ENCODE data around the gene SGPP1. TPM values are rescaled to one million over a fixed set of nuclear protein-coding genes. Genes with fewer than 3 reads are reported as not detected.
"Not testable (repeated sequence)": the region's sequence is repeated elsewhere in the genome, so short reads cannot be mapped to it uniquely, and the experiment has no call there.

Gene SGPP1
- total RNA-seq, 1 experiment from 2014 or later = 29.2 TPM

DNA sequence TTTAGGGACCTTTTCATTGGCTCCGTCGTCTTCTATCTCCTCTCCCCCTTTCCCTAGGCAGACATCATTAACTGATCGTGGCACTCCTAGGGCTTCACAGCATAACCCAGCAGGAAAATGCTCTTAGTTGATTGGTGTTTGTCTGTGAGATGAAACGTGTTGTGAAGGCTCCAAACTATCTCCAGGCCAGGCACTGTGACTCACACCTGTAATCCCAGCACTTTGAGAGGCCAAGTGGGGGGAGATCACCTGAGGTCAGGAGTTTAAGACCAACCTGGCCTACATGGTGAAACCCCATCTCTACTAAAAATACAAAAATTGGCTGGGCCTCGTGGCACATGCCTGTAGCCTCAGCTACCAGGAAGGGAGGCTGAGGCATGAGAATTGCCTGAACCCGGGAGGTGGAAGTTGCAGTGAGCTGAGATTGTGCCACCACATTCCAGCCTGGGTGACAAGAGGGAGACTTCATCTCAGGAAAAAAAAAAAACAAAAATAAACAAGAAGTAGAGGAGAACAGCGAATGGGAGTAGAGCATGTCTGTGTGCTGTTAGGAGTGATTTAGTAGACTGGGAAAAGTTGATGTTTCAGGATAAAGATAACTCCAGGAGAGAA, 53.9 kb downstream of the SGPP1 start:
- no peak for DNase-seq (ENCODE audit: low read depth)

DNA sequence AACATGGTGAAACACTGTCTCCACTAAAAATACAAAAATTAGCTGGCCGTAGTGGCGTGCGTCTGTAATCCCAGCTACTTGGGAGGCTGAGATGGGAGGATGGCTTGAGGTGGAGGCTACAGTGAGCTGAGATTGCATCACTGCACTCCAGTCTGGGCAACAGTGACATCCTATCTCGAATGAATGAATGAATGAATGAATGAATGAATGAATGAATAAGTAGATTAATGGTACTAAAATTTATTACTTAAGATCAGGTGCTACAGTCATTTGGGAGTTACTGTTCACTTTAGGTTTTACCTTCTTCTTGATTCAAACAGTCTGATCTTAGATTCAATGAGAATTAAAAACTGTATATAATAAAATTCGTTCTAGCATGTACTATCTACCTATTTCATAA, 54.6 kb downstream of the SGPP1 start:
- no peak for DNase-seq (ENCODE audit: low read depth)

DNA sequence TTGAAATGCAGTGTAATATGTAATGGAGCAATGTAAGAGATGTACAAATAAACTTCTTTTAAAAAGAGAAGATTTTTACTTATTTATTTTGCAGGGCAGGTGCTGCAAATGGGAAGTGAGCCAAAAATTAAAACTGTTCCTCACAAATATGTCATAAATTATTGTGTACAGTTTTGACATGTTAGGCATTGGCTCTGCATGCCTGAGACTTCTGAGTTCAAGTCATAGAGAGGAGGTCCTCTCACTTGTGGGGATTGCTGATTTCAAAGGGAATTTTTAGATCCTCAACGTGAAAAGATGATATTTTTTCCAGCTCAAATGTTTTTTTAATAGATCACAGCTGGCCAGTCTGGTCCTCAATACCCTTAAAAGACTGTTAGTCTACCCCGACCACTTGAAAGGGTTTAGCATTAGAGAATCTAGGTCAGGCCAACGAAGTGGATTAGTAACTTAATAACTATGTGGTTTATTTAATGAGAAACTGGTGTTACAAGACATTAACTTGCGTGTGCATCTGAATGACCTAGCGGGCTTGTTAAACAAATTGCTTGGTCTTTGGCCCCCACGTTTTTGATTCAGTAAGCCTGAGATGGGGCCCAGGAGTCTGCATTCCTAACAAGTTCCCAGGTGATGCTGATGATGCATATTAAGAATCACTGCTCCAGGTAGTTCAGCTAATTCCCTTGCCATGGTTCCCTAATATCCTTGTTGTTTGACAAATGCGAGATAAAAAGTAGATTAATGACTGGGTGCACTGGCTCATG, 55.3 kb downstream of the SGPP1 start:
- DNase-seq (ENCODE audit: low read depth) = no peak

DNA sequence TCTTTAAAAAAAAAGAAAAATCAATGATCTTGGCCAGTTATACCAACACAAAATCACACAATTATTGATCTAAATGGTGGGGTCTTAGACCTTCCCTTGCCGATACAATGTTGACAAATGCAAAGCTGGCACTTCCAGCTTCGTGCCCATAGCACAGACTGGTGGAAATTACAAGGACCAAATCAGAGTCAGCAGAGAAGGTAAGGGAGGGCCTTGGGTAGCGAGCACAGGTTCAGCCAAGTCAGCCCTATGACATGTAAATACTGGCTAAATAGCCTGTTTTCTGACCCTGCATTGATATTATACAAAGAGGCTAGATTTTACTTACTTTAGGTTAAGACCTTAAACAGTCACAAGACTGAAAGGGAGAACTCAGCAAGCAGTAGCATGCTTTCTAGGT, 55.9 kb downstream of the SGPP1 start:
- no peak for DNase-seq (ENCODE audit: low read depth)

DNA sequence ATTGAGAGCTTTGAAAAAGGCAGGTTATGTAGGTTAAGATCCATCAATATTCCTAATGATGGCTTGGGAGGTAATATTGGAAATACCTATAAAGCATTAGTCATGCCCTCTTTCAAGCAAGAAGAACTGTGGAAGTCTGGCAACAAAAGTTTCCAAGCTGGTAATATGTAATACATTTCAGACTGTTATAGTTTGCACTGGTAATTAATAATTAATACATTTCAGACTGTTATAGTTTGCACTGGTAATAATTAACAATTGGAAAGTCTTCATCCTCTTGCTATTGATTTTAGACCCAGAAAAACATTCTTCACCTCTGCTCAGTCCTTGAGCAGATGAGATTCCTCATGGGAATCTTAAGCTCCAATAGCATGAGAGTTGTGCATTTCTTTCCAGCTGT, 57.2 kb downstream of the SGPP1 start:
- DNase-seq (ENCODE audit: low read depth) = no peak

DNA sequence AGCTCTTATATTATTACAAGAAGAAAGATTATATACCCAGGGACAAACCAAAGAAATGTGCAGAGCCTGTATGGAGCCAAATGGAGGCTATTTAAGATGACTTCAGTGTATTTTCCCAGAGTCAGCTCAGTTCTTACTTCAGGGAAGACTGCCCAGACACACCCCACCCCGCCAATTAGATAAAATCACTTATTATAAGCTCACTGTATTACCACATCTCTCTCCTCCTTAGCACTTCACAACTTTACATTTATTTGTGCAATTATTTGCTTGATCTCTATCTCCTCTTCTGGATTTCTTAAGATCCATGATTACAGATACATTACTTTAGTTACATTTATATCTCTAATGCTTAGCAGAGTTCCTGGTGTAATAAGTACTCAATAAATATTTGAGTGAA, 61.5 kb downstream of the SGPP1 start:
- DNase-seq (ENCODE audit: low read depth) = no peak

DNA sequence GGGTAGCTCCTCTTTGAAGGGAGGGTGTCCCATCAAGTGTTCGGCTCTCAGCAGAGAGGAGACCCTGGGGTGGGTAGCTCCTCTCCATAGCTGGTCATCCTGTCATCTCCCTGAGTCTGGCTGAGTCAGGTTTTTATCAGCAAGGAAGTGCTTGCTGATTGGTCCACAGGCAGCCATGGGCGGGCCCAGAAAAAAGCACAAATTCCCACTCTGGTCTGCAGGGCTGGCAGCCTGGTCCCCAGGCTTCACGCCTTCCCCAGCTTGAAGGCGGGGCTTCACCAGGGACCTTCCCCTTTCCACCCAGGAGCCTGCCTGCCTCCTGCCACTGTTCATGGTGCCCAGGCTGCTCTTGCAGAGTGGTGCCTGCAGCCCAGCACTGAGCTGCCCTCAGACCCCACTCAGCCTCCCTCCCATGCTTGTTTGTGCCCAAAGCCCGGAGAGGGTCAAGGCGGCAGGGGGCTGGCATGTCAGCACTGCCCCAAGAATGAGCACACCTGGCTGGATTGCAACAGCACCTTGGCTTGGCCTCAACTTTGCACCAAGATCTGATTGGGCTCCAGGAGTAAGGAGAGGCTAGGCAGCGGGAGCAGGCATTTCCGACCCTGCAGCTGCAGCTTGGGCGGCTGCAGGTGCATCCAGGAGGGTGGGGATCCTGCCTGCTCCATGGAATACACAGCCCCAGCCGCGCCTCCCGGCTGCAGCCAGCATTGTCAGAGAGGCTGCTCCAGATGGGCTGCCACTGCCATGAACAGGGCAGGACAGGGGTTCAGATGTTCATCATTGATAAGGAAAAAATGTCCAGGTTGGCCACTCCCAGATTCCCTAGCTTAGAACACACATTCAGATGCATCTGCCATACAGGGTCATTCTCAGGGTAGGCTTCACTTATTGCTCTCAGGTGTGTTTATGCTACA, 64.2 kb downstream of the SGPP1 start:
- DNase-seq (ENCODE audit: low read depth) = no peak

DNA sequence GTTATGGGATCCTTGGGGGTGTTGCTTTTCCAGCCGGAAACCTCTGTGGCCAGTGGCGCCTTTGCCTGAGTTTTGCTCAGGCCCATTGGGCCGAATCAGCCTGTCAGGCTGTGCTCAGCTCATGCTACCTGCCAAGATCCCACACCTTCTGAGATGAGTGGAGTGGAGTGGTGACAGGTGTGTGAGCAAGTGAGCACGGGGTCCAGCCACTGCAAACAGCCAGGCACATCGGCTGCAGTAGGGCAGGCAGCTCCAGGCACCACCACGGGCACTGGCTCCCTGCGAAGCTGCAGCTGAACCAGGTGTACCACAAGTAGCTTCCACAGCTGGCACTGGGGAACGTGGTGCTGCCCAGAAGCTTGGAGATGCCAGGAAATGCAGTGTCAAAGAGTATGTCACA, 65.1 kb downstream of the SGPP1 start:
- no peak for DNase-seq (ENCODE audit: low read depth)

DNA sequence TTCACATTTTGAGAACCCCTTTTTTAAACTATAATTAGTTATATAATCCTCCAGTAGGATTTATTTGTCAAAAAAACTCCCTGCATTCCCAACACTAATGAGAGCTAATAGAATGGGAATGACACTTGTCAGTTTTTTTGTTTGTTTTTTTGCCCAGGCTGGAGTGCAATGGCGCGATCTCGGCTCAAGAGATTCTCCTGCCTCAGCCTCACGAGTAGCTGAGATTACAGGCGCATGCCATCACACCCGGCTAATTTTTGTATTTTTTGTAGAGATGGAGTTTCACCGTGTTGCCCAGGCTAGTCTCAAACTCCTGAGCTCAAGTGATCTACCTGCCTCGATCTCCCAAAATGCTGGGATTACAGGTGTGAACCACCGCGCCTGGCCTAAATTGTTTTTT, 66.0 kb downstream of the SGPP1 start:
- DNase-seq (ENCODE audit: low read depth) = not testable (repeated sequence)

DNA sequence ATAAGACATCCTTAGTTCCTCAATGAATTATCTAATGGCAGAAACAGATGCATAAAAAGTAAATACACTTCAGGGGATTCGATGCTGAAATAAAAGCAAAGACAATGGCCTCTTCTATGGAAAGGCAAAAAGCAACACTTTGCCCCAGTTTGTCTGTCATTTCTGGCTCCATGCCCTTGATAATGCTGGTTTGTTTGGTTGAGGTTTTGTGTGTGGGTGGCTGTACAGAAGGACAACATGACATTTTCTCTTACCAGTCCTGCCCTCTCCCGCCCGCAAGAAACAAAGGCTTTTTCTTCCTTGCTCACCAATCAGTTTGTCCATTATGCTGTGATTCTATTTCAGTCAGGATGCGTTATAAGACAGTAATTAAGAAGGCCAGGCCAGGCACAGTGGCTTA, 68.1 kb downstream of the SGPP1 start:
- no peak for DNase-seq (ENCODE audit: low read depth)

DNA sequence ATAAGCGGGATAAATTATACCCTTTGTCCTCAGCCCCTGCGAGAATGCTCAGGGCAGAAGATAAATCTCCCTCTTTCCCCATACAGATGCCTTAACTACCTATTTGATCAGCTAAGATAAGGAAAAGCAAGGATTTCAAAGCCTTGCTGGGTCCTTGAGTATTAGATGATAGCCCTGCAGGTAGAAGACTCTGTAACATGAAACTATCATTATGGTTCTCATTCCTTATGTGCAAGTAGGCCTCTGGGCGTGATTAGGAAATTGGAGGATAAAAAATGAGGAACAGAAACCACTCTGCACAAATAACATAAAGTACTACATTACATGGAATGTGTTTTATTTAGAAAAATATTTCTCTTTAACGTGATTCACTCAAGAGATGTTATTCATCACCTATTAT, 71.7 kb downstream of the SGPP1 start:
- no peak for DNase-seq (ENCODE audit: low read depth)

DNA sequence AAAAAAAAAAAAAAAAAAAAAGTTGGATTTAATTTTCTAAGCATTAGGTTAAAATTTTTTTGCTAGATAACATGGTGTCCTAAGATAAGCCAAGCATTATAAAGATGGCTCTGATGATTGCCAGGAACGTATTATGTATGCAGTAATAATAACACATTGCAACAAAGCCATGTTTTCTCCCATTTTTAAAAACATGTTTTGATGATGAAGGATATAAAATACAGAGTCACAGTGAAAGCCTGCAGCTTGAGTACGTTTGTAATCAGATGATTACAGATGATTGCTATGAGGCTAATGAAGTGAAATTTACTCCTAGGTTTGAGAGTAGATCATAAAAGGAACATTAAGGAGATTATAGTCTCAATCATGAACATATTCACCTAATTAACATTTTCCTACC, 72.9 kb downstream of the SGPP1 start:
- DNase-seq (ENCODE audit: low read depth) = no peak

DNA sequence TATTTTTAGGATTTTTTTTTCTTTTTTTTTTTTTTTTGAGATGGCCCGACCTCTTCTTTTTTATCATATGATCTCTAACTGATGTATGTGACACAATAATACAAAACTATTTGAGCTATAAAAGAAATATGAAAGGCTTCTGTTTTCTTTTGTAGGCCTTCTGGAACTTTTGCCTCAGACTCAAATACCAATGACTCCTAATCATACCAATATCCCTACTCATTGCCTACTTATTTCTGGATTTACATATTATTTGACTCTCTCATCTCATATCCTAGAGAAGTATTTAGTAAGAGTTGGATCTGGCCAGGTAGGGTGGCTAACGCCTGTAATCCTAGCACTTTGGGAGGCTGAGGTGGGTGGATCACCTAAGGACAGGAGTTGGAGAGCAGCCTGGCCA, 73.5 kb downstream of the SGPP1 start:
- no peak for DNase-seq (ENCODE audit: low read depth)

DNA sequence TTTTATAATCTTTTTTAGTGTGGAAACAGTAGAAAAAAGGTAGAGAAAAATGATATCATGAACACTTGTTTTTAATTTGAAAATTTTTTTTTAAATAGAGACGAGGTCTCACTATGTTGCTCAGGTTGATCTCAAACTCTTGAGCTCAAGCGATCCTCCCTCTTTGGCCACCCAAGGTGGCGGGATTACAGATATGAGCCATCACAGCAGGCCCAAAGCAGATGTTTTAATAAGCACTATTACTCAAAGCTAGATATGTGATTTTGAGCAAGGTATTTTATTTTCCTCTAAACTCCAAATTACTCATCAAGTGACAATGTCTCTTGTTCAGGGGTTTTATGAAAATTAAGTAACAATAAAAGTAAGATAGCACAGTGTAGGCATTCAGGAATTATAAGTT, 75.5 kb downstream of the SGPP1 start:
- no peak for DNase-seq (ENCODE audit: low read depth)

DNA sequence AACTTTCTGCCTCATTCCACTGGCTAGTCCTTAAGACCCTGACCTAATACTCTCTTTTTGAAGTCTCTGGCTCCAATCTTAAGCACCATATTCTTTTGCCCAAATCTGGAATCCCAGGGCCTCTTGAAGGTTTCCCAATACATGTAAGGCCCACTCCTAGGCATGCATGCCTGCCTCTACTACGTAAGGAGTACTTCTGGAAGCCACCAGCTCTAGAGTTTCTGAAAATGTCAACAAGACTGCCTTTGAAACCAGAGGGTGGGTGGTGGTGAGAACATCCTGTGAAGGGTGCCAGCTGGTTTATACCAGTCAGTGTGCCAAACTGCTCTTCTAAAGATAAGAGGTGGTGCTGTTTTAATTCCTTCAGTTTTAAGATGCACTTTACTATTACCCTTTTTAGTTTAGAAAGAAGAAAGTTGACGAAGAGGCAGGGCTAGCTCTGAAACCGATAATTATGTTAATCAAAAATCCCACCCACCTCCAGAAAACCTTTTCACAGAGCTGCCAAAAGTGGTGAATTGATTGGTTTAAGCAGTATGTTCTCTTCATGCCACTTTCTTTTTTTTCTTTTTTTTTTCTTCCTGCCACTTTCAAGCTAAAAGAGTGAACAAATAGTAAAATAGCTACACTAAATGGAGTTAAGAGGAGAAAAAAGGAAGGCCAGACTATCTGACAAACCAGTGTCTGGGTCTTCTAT, 77.5 kb downstream of the SGPP1 start:
- DNase-seq (ENCODE audit: low read depth) = no peak

DNA sequence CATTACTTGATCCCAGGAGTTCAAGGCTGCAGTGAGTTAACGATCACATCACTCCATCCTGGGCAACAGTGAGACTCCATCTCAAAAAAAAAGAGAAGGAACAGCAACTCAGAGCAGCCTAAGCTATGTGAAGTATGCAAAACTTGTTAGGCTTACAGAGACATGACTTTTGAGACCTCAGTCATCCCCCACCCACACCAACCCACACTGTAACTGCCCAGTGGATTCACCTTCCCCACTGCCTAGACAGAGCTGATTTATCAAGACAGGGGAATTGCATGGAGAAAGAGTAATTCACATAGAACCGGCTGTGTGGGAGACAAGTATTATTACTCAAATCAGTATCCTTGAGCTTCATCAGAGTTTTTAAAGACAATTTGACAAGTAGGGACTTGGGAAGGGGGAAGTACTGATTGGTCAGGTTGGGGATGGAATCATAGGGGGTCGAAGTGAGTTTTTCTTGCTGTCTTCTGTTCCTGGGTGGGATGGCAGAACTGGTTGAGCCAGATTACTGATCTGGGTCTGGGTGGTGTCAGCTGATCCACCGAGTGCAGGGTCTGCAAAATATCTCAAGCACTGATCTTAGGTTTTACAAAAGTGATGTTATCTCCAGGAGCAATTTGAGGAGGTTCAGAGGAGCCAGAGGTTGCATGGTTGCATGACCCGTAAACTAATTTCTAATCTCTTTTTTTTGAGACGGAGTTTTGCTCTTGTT, 80.0 kb downstream of the SGPP1 start:
- no peak for DNase-seq (ENCODE audit: low read depth)

DNA sequence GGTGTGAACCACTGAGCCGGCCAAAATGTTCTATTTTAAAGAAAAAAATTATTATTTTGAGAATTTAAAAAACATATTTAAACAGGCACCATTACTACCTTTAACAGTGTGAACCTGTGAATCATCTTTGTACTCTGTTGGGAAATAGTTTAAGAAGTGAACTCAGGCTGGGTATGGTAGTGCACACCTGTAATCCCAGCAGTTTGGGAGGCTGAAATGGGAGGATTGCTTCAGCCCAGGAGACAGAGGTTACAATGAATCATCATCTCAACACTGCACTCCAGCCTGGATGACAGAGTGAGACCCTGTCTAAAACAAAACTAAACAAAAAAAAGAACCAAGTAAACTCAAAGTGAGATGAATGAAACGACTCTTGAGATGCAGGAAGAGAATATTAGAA, 83.1 kb downstream of the SGPP1 start:
- DNase-seq (ENCODE audit: low read depth) = no peak

DNA sequence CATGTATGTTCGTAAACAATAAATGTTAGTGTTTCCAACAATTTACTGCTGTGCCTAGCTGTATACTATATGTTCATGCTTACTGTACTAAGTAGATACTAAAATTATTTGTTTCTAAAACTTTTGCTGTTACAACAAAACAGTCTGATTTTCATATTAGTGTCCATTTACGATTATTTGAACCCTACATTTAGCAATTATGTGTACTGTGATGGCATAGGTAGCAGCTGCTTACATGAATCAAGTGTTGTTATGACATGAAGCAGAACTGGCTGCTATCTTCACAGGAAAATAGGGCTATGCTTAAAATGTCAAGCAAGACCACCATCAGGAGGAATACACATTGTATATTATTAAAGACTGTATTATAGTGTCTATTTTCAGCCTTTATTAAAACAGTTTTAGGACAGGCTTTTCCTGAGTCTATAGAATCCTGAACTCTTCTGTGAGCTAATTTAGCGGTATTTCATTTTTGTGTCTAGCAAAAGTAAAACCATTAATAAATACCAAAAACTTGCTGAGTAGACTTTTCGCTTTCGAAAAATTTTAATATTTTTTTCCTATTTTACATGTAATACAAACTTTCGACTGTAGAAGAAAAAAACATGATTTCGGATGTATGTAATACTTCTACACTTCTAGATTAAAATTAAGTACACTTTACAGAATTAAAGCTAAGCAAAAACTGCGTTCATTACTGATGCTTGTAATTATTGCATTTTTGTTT, 85.0 kb downstream of the SGPP1 start:
- no peak for DNase-seq (ENCODE audit: low read depth)

DNA sequence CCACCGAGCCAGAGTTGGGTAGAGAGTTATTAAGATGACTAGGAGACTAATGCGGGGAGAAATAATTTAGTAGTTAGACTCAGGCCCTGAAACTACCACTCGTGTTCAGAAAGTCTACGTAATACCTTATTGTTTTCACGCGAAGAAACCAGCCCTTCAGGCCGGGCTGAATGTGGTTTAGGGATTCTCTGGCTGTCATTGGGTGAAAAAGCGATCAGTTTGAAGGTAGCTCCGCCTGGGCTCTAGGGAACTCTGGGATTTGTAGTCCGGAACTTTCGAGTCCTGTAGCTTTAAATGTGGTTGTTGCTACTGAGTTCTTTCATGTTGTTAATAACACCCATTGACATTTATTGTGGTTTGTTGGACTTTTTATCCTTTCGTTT, 85.6 kb downstream of the SGPP1 start:
- DNase-seq (ENCODE audit: low read depth) = peak; percentile 95

DNA sequence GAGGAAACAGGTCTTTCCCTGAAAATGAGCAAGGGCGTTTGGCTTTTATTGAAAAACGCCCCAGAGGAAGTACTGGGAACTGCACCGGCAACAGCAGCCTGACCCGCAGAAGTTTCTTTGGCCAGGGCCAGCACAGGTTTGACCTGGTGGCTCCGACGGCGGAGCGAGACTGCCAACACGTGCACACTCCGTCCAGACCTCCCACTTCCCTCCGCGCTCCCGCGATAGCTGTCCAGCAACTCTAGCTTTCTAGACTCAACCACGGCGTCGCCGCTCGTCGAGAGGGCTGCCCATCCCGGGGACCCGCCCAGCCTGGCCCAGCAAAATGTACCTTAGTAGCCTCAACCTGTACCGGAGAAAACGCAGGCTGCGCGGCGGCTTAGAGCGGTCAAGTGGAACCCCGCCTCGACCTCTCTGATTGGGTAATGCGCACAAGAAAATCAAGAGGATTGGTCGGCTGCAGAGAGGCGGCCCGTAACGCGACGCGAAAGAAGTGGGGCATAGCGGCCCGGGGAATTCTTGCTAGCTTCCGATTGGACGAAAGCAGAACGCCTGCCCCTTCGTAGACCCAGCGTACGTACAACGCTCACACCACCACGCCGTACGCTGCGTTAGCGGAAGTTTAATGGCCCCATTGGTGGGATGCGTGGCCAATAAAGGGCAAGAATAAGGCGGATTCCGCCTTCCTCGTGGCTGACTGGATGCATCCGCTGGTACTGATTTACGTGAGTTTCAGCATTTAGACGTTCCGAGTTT, 86.2 kb downstream of the SGPP1 start, which contains the start of gene WDR89:
Gene WDR89 (minus strand): TSS at position 399 of the 756 bp plus-strand sequence. CDS start 41,929 bp downstream, outside the sequence.
- DNase-seq (ENCODE audit: low read depth) = peak; percentile 99

Data from M059J (cell line).